Epithelial cell of prostate (primary cell): ENCODE results near the gene IL37.
A peak's percentile ranks its signal among the peaks of the same experiment; 100 is the strongest.
"Not testable (repeated sequence)": the region's sequence is repeated elsewhere in the genome, so short reads cannot be mapped to it uniquely, and the experiment has no call there.

Source experiments
- DNase-seq: peaks from one replicate; pipeline ENCODE4 v3.0.0-alpha.2; 2011; ENCODE audit warnings: low read depth, low spot score
- H3K27ac ChIP-seq: fragments of 450-650 bp; 2 replicates; pipeline ENCODE4 v1.5.1; 2017; ENCODE audit warnings: mild to moderate bottlenecking

IL37 gene

GRCh38 chr2:112887964-112888749 lies 22.8 kb upstream of the IL37 start:
- H3K27ac ChIP-seq = no peak overlapping the region
- DNase-seq = no peak

- H3K27ac ChIP-seq = no peak overlapping the region
- DNase-seq = no peak
Observed at GRCh38 chr2:112889976-112890375, 21.0 kb upstream of the IL37 start.

- DNase-seq = peak; percentile 96
- peak overlapping the region; percentile 81 for H3K27ac ChIP-seq
Observed at GRCh38 chr2:112891385-112891831, 19.6 kb upstream of the IL37 start.

- DNase-seq = no peak
- no peak overlapping the region for H3K27ac ChIP-seq
Observed at GRCh38 chr2:112893752-112894151, 17.2 kb upstream of the IL37 start.

- DNase-seq = no peak
- no peak overlapping the region for H3K27ac ChIP-seq
Observed at GRCh38 chr2:112896909-112897623, 13.9 kb upstream of the IL37 start.

- H3K27ac ChIP-seq = no peak overlapping the region
- DNase-seq = no peak
Observed at GRCh38 chr2:112897624-112897978, 13.4 kb upstream of the IL37 start.

GRCh38 chr2:112901431-112902065 lies 9.4 kb upstream of the IL37 start:
- H3K27ac ChIP-seq, DNase-seq: not testable (repeated sequence)

GRCh38 chr2:112902816-112903215 lies 8.1 kb upstream of the IL37 start:
- no peak for DNase-seq
- H3K27ac ChIP-seq = no peak overlapping the region

- DNase-seq = no peak
- H3K27ac ChIP-seq = no peak overlapping the region
Observed at GRCh38 chr2:112904883-112905282, 6.1 kb upstream of the IL37 start.

- H3K27ac ChIP-seq = no peak overlapping the region
- no peak for DNase-seq
Observed at GRCh38 chr2:112906276-112906675, 4.7 kb upstream of the IL37 start.

- no peak for DNase-seq
- H3K27ac ChIP-seq = no peak overlapping the region
Observed at GRCh38 chr2:112907001-112907949, 3.7 kb upstream of the IL37 start.

GRCh38 chr2:112908559-112908958 lies 2.4 kb upstream of the IL37 start:
- not testable (repeated sequence) for H3K27ac ChIP-seq, DNase-seq

GRCh38 chr2:112910219-112910618 lies 746 bp upstream of the IL37 start:
- no peak overlapping the region for H3K27ac ChIP-seq
- DNase-seq = no peak

GRCh38 chr2:112912403-112912802 lies 1.4 kb downstream of the IL37 start:
- DNase-seq = no peak

GRCh38 chr2:112915300-112916144 lies 4.6 kb downstream of the IL37 start:
- H3K27ac ChIP-seq = no peak overlapping the region
- DNase-seq = no peak

More at GRCh38 chr2:112912403-112912802, 1.4 kb downstream of the IL37 start:
- no peak overlapping the region for H3K27ac ChIP-seq

- no peak for DNase-seq
- H3K27ac ChIP-seq = no peak overlapping the region
Observed at GRCh38 chr2:112916145-112916571, 5.2 kb downstream of the IL37 start.

GRCh38 chr2:112916625-112917247 lies 5.8 kb downstream of the IL37 start:
- no peak overlapping the region for H3K27ac ChIP-seq

GRCh38 chr2:112917856-112918255 lies 6.9 kb downstream of the IL37 start:
- no peak for DNase-seq
- H3K27ac ChIP-seq = no peak overlapping the region

More at GRCh38 chr2:112916625-112917247, 5.8 kb downstream of the IL37 start:
- no peak for DNase-seq

GRCh38 chr2:112918256-112918655 lies 7.3 kb downstream of the IL37 start:
- no peak for DNase-seq
- no peak overlapping the region for H3K27ac ChIP-seq
